ENCODE results near the gene KPNB1. TPM values are rescaled to one million over a fixed set of nuclear protein-coding genes. Genes with fewer than 3 reads are reported as not detected.

KPNB1 gene
- polyA plus RNA-seq, 1 donor (not counting 4 experiments of a cell fraction or from before 2014, with no cell fraction given), result 220 TPM

DNA sequence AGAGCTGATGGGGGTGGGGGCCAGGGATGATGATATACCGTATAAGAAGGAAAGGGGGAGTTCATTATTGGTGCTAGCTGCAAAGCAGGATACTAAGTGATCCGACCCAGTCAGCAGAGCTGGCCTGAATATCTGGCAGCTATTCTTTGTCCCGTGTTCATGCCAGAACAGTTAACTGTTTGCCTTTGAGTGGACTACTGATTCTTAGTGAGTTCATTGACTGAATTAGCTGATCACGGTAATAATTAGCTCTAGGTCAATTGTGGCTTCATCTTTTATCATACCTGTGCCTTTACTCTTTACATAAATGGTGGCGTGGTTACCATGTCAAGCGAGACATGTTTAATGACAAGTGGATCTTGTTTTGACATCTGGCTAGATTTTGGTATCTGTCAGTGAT, 5.3 kb downstream of the KPNB1 start:
- Histone ChIP-seq H3K9me3 (ENCODE audit: control insufficient read depth, low read depth, low read length) (no peaks in the 10 kb centered on the region), H3K79me2 (ENCODE audit: control insufficient read depth, insufficient read depth, low read length) (peaks cover 85% of the 10 kb centered on the region), H3K4me2 (ENCODE audit: control insufficient read depth, extremely low read depth, insufficient read depth, low read depth, low read length) (peak overlapping the region; percentile 13), H3K4me1 (ENCODE audit: control insufficient read depth, extremely low read depth, insufficient read depth, low read length) (peaks cover 24% of the 10 kb centered on the region), H3K36me3 (ENCODE audit: control insufficient read depth in 2 of 2, extremely low read depth in 1 of 2, insufficient read depth in 2 of 2, low read length in 2 of 2) (peaks cover 41 to 62% of the 10 kb centered on the region in 2 experiments), H2AFZ (ENCODE audit: control insufficient read depth, low read length) (no peak overlapping the region), H4K20me1 (ENCODE audit: control insufficient read depth, extremely low read depth, insufficient read depth, low read length) (peaks cover 30% of the 10 kb centered on the region), H3K27ac (ENCODE audit: control insufficient read depth, insufficient read depth, low read length) (no peak overlapping the region), H3K9me1 (ENCODE audit: control insufficient read depth, extremely low read depth, insufficient read depth, low read length) (no peaks in the 10 kb centered on the region), H3K27me3 (ENCODE audit: control insufficient read depth, extremely low read depth, insufficient read depth, low read length) (no peaks in the 10 kb centered on the region), H3K9ac (ENCODE audit: control insufficient read depth, extremely low read depth, insufficient read depth, low read length) (no peak overlapping the region), H3K4me3 (ENCODE audit: control insufficient read depth in 2 of 3, extremely low read depth in 1 of 3, insufficient read depth in 2 of 3, low read depth in 1 of 3, low read length in 3 of 3) (no peak overlapping the region)
- FAIRE-seq (no peak), DNase-seq (ENCODE audit: low read depth, low spot score) (no peak)
- dilution Hi-C loops (cut with MboI; ENCODE audit: extremely low pct_ligation_motif_present, low sequenced_read_pairs), result no loop called here
- TF ChIP-seq EZH2 (IDR thresholded peaks at IDR 0.05; ENCODE audit: low read length), result no peak
- TF ChIP-seq, protein P1, sequence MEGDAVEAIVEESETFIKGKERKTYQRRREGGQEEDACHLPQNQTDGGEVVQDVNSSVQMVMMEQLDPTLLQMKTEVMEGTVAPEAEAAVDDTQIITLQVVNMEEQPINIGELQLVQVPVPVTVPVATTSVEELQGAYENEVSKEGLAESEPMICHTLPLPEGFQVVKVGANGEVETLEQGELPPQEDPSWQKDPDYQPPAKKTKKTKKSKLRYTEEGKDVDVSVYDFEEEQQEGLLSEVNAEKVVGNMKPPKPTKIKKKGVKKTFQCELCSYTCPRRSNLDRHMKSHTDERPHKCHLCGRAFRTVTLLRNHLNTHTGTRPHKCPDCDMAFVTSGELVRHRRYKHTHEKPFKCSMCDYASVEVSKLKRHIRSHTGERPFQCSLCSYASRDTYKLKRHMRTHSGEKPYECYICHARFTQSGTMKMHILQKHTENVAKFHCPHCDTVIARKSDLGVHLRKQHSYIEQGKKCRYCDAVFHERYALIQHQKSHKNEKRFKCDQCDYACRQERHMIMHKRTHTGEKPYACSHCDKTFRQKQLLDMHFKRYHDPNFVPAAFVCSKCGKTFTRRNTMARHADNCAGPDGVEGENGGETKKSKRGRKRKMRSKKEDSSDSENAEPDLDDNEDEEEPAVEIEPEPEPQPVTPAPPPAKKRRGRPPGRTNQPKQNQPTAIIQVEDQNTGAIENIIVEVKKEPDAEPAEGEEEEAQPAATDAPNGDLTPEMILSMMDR (optimal IDR thresholded peaks at IDR 0.05 in 1 of 3, IDR thresholded peaks at IDR 0.05 in 1 of 3, conservative IDR thresholded peaks at IDR 0.05 in 1 of 3; ENCODE audit: extremely low read depth in 1 of 3, insufficient read depth in 2 of 3, low read length in 3 of 3), result no peak

DNA sequence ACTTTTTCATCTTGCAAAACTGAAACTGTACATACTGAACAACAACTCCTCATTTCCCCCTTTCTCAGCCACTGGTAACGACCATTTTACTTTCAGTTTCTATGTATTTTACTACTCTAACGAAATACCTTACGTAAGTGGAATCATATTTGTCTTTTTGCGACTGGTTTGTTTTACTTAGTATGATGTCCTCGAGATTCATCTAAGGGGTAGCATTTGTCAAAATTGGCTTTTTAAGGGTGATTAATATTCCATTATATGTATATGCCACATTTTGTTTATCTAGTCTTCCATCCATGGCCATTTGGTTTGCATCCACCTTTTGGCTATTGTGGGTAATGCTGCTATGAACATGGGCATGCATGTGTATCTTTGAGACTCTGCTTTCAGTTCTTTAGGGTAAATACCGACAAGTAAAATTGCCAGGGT, 10.4 kb downstream of the KPNB1 start:
- no peaks in the 10 kb centered on the region for H3K9me3 ChIP-seq (ENCODE audit: control insufficient read depth, low read depth, low read length)
- no peak overlapping the region for H3K4me3 ChIP-seq (ENCODE audit: control insufficient read depth in 2 of 3, extremely low read depth in 1 of 3, insufficient read depth in 2 of 3, low read depth in 1 of 3, low read length in 3 of 3)
- H3K27ac ChIP-seq (ENCODE audit: control insufficient read depth, insufficient read depth, low read length), result no peak overlapping the region
- H3K27me3 ChIP-seq (ENCODE audit: control insufficient read depth, extremely low read depth, insufficient read depth, low read length), result no peaks in the 10 kb centered on the region
- DNase-seq (ENCODE audit: low read depth, low spot score), result no peak
- dilution Hi-C loops (cut with MboI; ENCODE audit: extremely low pct_ligation_motif_present, low sequenced_read_pairs), result no loop called here
- H4K20me1 ChIP-seq (ENCODE audit: control insufficient read depth, extremely low read depth, insufficient read depth, low read length), result peaks cover 19% of the 10 kb centered on the region
- H3K4me1 ChIP-seq (ENCODE audit: control insufficient read depth, extremely low read depth, insufficient read depth, low read length), result no peaks in the 10 kb centered on the region
- FAIRE-seq, result no peak
- H3K9ac ChIP-seq (ENCODE audit: control insufficient read depth, extremely low read depth, insufficient read depth, low read length), result no peak overlapping the region
- peaks cover 53% of the 10 kb centered on the region for H3K79me2 ChIP-seq (ENCODE audit: control insufficient read depth, insufficient read depth, low read length)
- no peak overlapping the region for H3K4me2 ChIP-seq (ENCODE audit: control insufficient read depth, extremely low read depth, insufficient read depth, low read depth, low read length)
- H2AFZ ChIP-seq (ENCODE audit: control insufficient read depth, low read length), result no peak overlapping the region
- TF ChIP-seq EZH2 (IDR thresholded peaks at IDR 0.05; ENCODE audit: low read length), result no peak
- H3K36me3 ChIP-seq (ENCODE audit: control insufficient read depth in 2 of 2, extremely low read depth in 1 of 2, insufficient read depth in 2 of 2, low read length in 2 of 2), result peaks cover 54 to 61% of the 10 kb centered on the region in 2 experiments
- no peaks in the 10 kb centered on the region for H3K9me1 ChIP-seq (ENCODE audit: control insufficient read depth, extremely low read depth, insufficient read depth, low read length)

Measured in keratinocyte (primary cell).